GM19452 (cell line): ENCODE measurements around the gene WDSUB1.

ENCODE experiments used
- ATAC-seq: cut with Tn5 transposase; IDR thresholded peaks from one replicate; pipeline ENCODE4 v1.9.1; 2021; ENCODE audit not compliant: unreplicated experiment

The WDSUB1 gene

GRCh38 chr2:159199761-159200465, 86.6 kb downstream of the WDSUB1 start:
- ATAC-seq: no peak

DNA sequence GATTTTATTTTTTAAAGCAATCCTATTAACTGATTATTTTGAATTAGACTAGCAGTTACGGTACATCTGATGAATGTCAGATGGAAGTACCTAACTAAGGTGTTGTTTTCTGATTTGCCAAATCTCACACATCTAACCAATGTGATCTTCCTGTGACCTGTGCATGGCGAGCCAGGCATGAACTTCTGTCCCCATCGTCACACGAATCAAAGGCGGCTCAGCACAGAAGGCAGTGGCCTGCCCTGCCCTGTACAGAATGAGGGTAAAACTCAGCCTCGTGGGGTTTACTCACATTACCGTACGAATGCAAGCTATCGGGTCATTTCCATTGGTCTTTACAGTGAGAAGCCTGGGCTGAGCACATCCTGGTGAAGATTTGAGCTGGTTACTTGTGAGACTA, 87.3 kb downstream of the WDSUB1 start:
- no peak for ATAC-seq

GRCh38 chr2:159196393-159196925, 90.0 kb downstream of the WDSUB1 start:
- ATAC-seq: no peak

DNA sequence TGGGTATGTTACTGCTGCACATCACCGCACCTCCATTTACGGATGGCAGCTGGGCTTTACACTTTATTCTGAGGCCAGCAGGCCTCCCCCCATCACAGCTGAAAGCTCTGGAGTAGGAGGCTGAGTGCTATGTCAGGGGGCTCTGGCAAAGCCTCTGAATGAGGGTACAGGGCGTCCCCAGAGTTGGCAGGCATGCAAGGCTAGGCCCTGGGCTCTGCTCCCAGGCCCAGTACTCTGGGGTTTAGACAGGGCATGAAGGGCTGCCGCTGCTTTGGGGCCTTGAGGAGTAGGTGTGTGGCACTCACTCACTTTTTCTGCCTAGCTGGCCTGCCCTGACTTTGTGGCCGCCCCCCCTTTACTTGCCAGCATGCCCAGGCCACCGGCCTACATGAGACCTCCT, 90.8 kb downstream of the WDSUB1 start:
- ATAC-seq: no peak

- no peak for ATAC-seq
These were observed 92.3 kb downstream of the WDSUB1 start for GRCh38 chr2:159194241-159194640.

- ATAC-seq: no peak
These were observed 92.7 kb downstream of the WDSUB1 start for GRCh38 chr2:159193791-159194190.

DNA sequence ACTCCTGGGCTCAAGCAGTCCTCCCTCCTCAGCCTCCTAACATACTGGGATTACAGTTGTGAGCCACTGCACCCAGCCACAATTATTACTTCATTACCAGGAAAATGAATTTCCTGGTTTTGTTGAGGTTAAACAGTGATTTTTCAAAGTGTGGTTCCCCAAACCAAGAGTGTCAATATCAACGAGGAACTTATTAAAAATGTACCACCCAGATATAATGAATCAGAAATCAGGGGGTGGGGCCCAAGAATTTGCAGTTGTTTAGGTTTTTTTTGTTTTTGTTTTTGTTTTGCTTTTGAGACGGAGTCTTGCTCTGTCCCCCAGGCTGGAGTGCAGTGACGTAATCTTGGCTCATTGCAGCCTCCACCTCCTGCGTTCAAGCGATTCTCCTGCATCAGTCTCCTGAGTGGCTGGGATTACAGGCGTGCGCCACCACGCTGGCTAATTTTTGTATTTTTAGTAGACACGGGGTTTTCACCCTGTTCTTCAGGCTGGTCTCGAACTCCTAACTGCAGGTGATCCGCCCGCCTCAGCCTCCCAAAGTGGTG, 94.1 kb downstream of the WDSUB1 start:
- ATAC-seq: no peak

GRCh38 chr2:159188449-159188848, 98.1 kb downstream of the WDSUB1 start:
- no peak for ATAC-seq

GRCh38 chr2:159187106-159187505, 99.4 kb downstream of the WDSUB1 start:
- ATAC-seq: no peak

GRCh38 chr2:159186462-159186861, 100.0 kb downstream of the WDSUB1 start:
- ATAC-seq: peak; percentile 52
